ENCODE data around the gene ZNF467. TPM values are rescaled to one million over a fixed set of nuclear protein-coding genes. Genes with fewer than 3 reads are reported as not detected.

Gene ZNF467
- total and polyA plus RNA-seq, 2 of the 8 experiments (the other 6 are each of a cell fraction or from before 2014, with no cell fraction given): 0.50 to 0.51 TPM

- H2BK15ac ChIP-seq (ENCODE audit: low read length): peak overlapping the region; percentile 53; the same call in 1 of the 2 replicates
- H3K79me1 ChIP-seq (ENCODE audit: low read depth, low read length): no peaks in the 10 kb centered on the region
- peak overlapping the region; percentile 18 for H3K14ac ChIP-seq (ENCODE audit: insufficient read length)
- H4K91ac ChIP-seq (replicated peaks; ENCODE audit: insufficient read length, low read length): no peak overlapping the region
- H3K27ac ChIP-seq (ENCODE audit: low read depth, low read length): no peak overlapping the region
- H3K18ac ChIP-seq (ENCODE audit: extremely low read depth, low read length): peak overlapping the region; percentile 28; the same call in 1 of the 2 replicates
- no peaks in the 10 kb centered on the region for H4K20me1 ChIP-seq (replicated peaks in 1 of 2; ENCODE audit: control insufficient read depth in 1 of 2, insufficient read depth in 2 of 2, low read length in 2 of 2)
- H3K79me2 ChIP-seq (ENCODE audit: control insufficient read depth in 1 of 2, insufficient read depth in 2 of 2, low read length in 2 of 2): no peaks in the 10 kb centered on the region
- H4K8ac ChIP-seq (ENCODE audit: extremely low read depth, insufficient read depth, low read length): peak overlapping the region; percentile 1; the same call in 1 of the 2 replicates
- H3K27me3 ChIP-seq (replicated peaks in 1 of 4; ENCODE audit: control insufficient read depth in 3 of 4, extremely low read depth in 1 of 4, insufficient read depth in 3 of 4, low read length in 3 of 4): peaks cover 0 to 7% (median 3%) of the 10 kb centered on the region in 4 experiments; a peak in 4 of 7 replicates
- H3K23ac ChIP-seq (ENCODE audit: insufficient read length): no peak overlapping the region
- H3K56ac ChIP-seq (replicated peaks; ENCODE audit: insufficient read length, low read depth, low read length): no peak overlapping the region
- H3K23me2 ChIP-seq (ENCODE audit: low read depth, low read length): no peaks in the 10 kb centered on the region
- DNase-seq (ENCODE audit: low read depth in 1 of 2, low spot score in 2 of 2): no peak
- H2BK120ac ChIP-seq (replicated peaks; ENCODE audit: low read depth, low read length): no peak overlapping the region
- no peak overlapping the region for H4K5ac ChIP-seq (ENCODE audit: insufficient read length, low read depth, low read length)
- H3K36me3 ChIP-seq (ENCODE audit: control insufficient read depth in 2 of 4, insufficient read depth in 4 of 4, low read length in 3 of 4): no peaks in the 10 kb centered on the region
- no peak overlapping the region for H3K9ac ChIP-seq (replicated peaks in 1 of 4; ENCODE audit: extremely low read depth in 1 of 4, low read depth in 3 of 4, low read length in 3 of 4)
- no peak for FAIRE-seq
- POLR2A ChIA-PET (ENCODE audit: partially characterized antibody): interaction anchor here (0.8 to 1.2 kb wide), 4 partner anchors 8 to 20 kb away, joined by 3 to 4 read pairs (median 3); partner anchors contain the start of gene ZNF467
- peak overlapping the region; percentile 2; the same call in 1 of the 2 replicates for H2BK12ac ChIP-seq (ENCODE audit: low read depth, low read length)
- H2BK20ac ChIP-seq (ENCODE audit: low read length): no peak overlapping the region
- H2AFZ ChIP-seq (ENCODE audit: low read length): no peak overlapping the region
- no peak overlapping the region for H3K4me3 ChIP-seq (ENCODE audit: extremely low read depth in 1 of 4, insufficient read depth in 2 of 4, low read depth in 3 of 4, low read length in 4 of 4)
- no peak overlapping the region for H3K4ac ChIP-seq (replicated peaks; ENCODE audit: insufficient read length, low read depth, low read length)
- TF ChIP-seq TAF7 (optimal IDR thresholded peaks at IDR 0.05; ENCODE audit: borderline replicate concordance, low read depth, low read length) (no peak), SP2 (IDR thresholded peaks at IDR 0.05; ENCODE audit: low read length) (no peak), NANOG (IDR thresholded peaks at IDR 0.05; ENCODE audit: insufficient read depth, low read depth, low read length, poor library complexity, severe bottlenecking) (no peak), RAD21 (IDR thresholded peaks at IDR 0.05 in 1 of 2, conservative IDR thresholded peaks at IDR 0.05 in 1 of 2; ENCODE audit: low read depth in 2 of 2, low read length in 2 of 2) (no peak), KDM1A (IDR thresholded peaks at IDR 0.05; ENCODE audit: borderline replicate concordance, low read length) (no peak), RXRA (IDR thresholded peaks at IDR 0.05; ENCODE audit: insufficient read depth, low read depth, low read length) (no peak)
- TF ChIP-seq, protein P1, sequence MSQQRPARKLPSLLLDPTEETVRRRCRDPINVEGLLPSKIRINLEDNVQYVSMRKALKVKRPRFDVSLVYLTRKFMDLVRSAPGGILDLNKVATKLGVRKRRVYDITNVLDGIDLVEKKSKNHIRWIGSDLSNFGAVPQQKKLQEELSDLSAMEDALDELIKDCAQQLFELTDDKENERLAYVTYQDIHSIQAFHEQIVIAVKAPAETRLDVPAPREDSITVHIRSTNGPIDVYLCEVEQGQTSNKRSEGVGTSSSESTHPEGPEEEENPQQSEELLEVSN (IDR thresholded peaks at IDR 0.05): no peak
- TF ChIP-seq, protein P2, sequence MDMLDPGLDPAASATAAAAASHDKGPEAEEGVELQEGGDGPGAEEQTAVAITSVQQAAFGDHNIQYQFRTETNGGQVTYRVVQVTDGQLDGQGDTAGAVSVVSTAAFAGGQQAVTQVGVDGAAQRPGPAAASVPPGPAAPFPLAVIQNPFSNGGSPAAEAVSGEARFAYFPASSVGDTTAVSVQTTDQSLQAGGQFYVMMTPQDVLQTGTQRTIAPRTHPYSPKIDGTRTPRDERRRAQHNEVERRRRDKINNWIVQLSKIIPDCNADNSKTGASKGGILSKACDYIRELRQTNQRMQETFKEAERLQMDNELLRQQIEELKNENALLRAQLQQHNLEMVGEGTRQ (IDR thresholded peaks at IDR 0.05; ENCODE audit: low read length): no peak
- no peak overlapping the region for H3K4me2 ChIP-seq (ENCODE audit: insufficient read depth in 1 of 2, low read depth in 2 of 2, low read length in 2 of 2)
- 90% methylated on average over 18 of the region's 18 CpGs; no CpG with 5 or more reads in 1 of the 2 experiments for WGBS, 2 experiments (ENCODE audit: extremely low coverage in 1 of 2, insufficient coverage in 1 of 2, insufficient read length in 1 of 2, insufficient replicate concordance in 2 of 2, low coverage in 1 of 2, low lambda C conversion rate in 2 of 2, missing lambda C conversion rate in 1 of 2)
- CTCF ChIA-PET (ENCODE audit: partially characterized antibody): interaction anchor here (0.8 to 12.9 kb wide), 9 partner anchors 7 to 79 kb away, joined by 3 to 120 read pairs (median 8); no protein-coding TSS in a partner anchor
- H2BK5ac ChIP-seq (ENCODE audit: low read depth, low read length): peak overlapping the region; percentile 49; the same call in 1 of the 2 replicates
- no peak overlapping the region for H2AK5ac ChIP-seq (ENCODE audit: low read depth, low read length)
- peaks cover 0 to 15% (median 6%) of the 10 kb centered on the region in 4 experiments; a peak in 6 of 7 replicates for H3K4me1 ChIP-seq (replicated peaks in 1 of 4; ENCODE audit: control insufficient read depth in 3 of 4, insufficient read depth in 4 of 4, low read length in 3 of 4)
- no peaks in the 10 kb centered on the region for H3K9me3 ChIP-seq (ENCODE audit: insufficient read depth in 2 of 2, low read depth in 1 of 2, low read length in 1 of 2)
These were observed 9.4 kb upstream of the ZNF467 start for GRCh38 chr7:149782682-149783345.

All from H1 (cell line).